Natural killer cell treated with Interleukin-12 subunit alpha and Interleukin-12 subunit beta and Interleukin-15 and Interleukin-18, amount 100 ng/mL, for 72 hours (primary cell): ENCODE measurements around the gene ADAMTS2. TPM values are rescaled to one million over a fixed set of nuclear protein-coding genes. Genes with fewer than 3 reads are reported as not detected.
A peak's percentile ranks its signal among the peaks of the same experiment; 100 is the strongest.

Experiments used
- ATAC-seq, 2 donors: fragments of 150-1000 bp; cut with Tn5 transposase in 1 of 2; sonication (Bioruptor Pico), chemical (Tn5 transposase) in 1 of 2; 2 replicates each; pipeline ENCODE4 v1.10.0; 2021
- DNase-seq: peaks from one replicate; pipeline ENCODE4 v3.0.0; 2022; ENCODE audit warnings: low spot score
- H3K27ac Mint-ChIP-seq, 2 donors: 1 replicate in 1 of 2; 2 replicates in 1 of 2; pipeline ENCODE4 v1.8.0; 2022; ENCODE audit warnings: mixed read lengths in 2 of 2, mild to moderate bottlenecking in 1 of 2, moderate library complexity in 1 of 2
- H3K27me3 Mint-ChIP-seq, 2 donors: 1 replicate in 1 of 2; 2 replicates in 1 of 2; pipeline ENCODE4 v1.8.0; 2022; ENCODE audit warnings: mixed read lengths in 2 of 2
- H3K36me3 Mint-ChIP-seq: one replicate; pipeline ENCODE4 v1.8.0; 2022; ENCODE audit warnings: mixed read lengths
- H3K4me1 Mint-ChIP-seq, 2 donors: 1 replicate in 1 of 2; 2 replicates in 1 of 2; pipeline ENCODE4 v1.8.0; 2022; ENCODE audit warnings: low read depth in 2 of 2, mixed read lengths in 2 of 2, mild to moderate bottlenecking in 1 of 2
- H3K4me3 Mint-ChIP-seq: one replicate; pipeline ENCODE4 v1.8.0; 2022; ENCODE audit warnings: mixed read lengths
- H3K9me3 Mint-ChIP-seq: 2 replicates; pipeline ENCODE4 v1.8.0; 2022; ENCODE audit warnings: mixed read lengths
- total RNA-seq, 2 donors: library from RNA; stranded (reverse); gene quantifications; one replicate each; pipeline ENCODE4 v1.2.3, GENCODE V29; 2022

Gene ADAMTS2
- total RNA-seq, 2 donors from 2014 or later: not detected

- peaks cover 4% of the 10 kb centered on the region for H3K9me3 Mint-ChIP-seq
- H3K27me3 Mint-ChIP-seq: peaks cover 0 to 1% of the 10 kb centered on the region in 2 donors
- peaks cover 0 to 4% of the 10 kb centered on the region in 2 donors for H3K4me1 Mint-ChIP-seq
- no peak overlapping the region for H3K4me3 Mint-ChIP-seq
- no peak for DNase-seq
- no peaks in the 10 kb centered on the region for H3K36me3 Mint-ChIP-seq
- ATAC-seq: peak in 1 of 2 donors; percentile 6
- no peak overlapping the region for H3K27ac Mint-ChIP-seq
These were observed 180.6 kb downstream of the ADAMTS2 start for GRCh38 chr5:179164331-179165311.

- Mint-ChIP-seq H3K27ac (no peak overlapping the region), H3K4me3 (no peak overlapping the region), H3K9me3 (peaks cover 4% of the 10 kb centered on the region), H3K27me3 (peaks cover 0 to under 1% of the 10 kb centered on the region in 2 donors), H3K4me1 (peaks cover 0 to 4% of the 10 kb centered on the region in 2 donors), H3K36me3 (no peaks in the 10 kb centered on the region)
- ATAC-seq: no peak
- DNase-seq: no peak
These were observed 181.8 kb downstream of the ADAMTS2 start for GRCh38 chr5:179163236-179164155.

GRCh38 chr5:179162351-179163235, 182.7 kb downstream of the ADAMTS2 start:
- H3K4me1 Mint-ChIP-seq: peaks cover 0 to 3% of the 10 kb centered on the region in 2 donors
- no peak overlapping the region for H3K27ac Mint-ChIP-seq
- ATAC-seq: no peak
- no peaks in the 10 kb centered on the region for H3K36me3 Mint-ChIP-seq
- H3K27me3 Mint-ChIP-seq: peaks cover 0 to 5% of the 10 kb centered on the region in 2 donors
- no peak overlapping the region for H3K4me3 Mint-ChIP-seq
- H3K9me3 Mint-ChIP-seq: peaks cover 4% of the 10 kb centered on the region
- no peak for DNase-seq

GRCh38 chr5:179161901-179162300, 183.4 kb downstream of the ADAMTS2 start:
- DNase-seq (no peak), ATAC-seq (no peak)
- peaks cover 0 to 2% of the 10 kb centered on the region in 2 donors for H3K4me1 Mint-ChIP-seq
- H3K9me3 Mint-ChIP-seq: peaks cover 4% of the 10 kb centered on the region
- peaks cover 0 to 5% of the 10 kb centered on the region in 2 donors for H3K27me3 Mint-ChIP-seq
- H3K4me3 Mint-ChIP-seq: no peak overlapping the region
- H3K36me3 Mint-ChIP-seq: no peaks in the 10 kb centered on the region
- no peak overlapping the region for H3K27ac Mint-ChIP-seq

- H3K36me3 Mint-ChIP-seq: no peaks in the 10 kb centered on the region
- no peak overlapping the region for H3K27ac Mint-ChIP-seq
- H3K9me3 Mint-ChIP-seq: peaks cover 4% of the 10 kb centered on the region
- H3K27me3 Mint-ChIP-seq: peaks cover 0 to 5% of the 10 kb centered on the region in 2 donors
- peaks cover 0 to 2% of the 10 kb centered on the region in 2 donors for H3K4me1 Mint-ChIP-seq
- DNase-seq (no peak), ATAC-seq (no peak)
- H3K4me3 Mint-ChIP-seq: no peak overlapping the region
These were observed 184.7 kb downstream of the ADAMTS2 start for GRCh38 chr5:179160584-179160983.

GRCh38 chr5:179158556-179158955, 186.7 kb downstream of the ADAMTS2 start:
- Mint-ChIP-seq H3K36me3 (no peaks in the 10 kb centered on the region), H3K4me1 (peaks cover 0 to 2% of the 10 kb centered on the region in 2 donors), H3K4me3 (no peak overlapping the region), H3K9me3 (peaks cover 4% of the 10 kb centered on the region), H3K27me3 (peaks cover 0 to 5% of the 10 kb centered on the region in 2 donors), H3K27ac (no peak overlapping the region)
- DNase-seq (no peak), ATAC-seq (no peak)

GRCh38 chr5:179154991-179155955, 190.0 kb downstream of the ADAMTS2 start:
- ATAC-seq (peak in 1 of 2 donors; percentile 30), DNase-seq (no peak)
- no peaks in the 10 kb centered on the region for H3K4me1 Mint-ChIP-seq
- H3K36me3 Mint-ChIP-seq: no peaks in the 10 kb centered on the region
- peaks cover 0 to 5% of the 10 kb centered on the region in 2 donors for H3K27me3 Mint-ChIP-seq
- H3K4me3 Mint-ChIP-seq: no peak overlapping the region
- H3K27ac Mint-ChIP-seq: no peak overlapping the region
- no peaks in the 10 kb centered on the region for H3K9me3 Mint-ChIP-seq

GRCh38 chr5:179154346-179154990, 190.8 kb downstream of the ADAMTS2 start:
- Mint-ChIP-seq H3K4me1 (no peaks in the 10 kb centered on the region), H3K9me3 (no peaks in the 10 kb centered on the region), H3K4me3 (no peak overlapping the region), H3K27ac (no peak overlapping the region), H3K36me3 (no peaks in the 10 kb centered on the region), H3K27me3 (peaks cover 0 to 5% of the 10 kb centered on the region in 2 donors)
- DNase-seq: no peak
- peak in 1 of 2 donors; percentile 12 for ATAC-seq

GRCh38 chr5:179153921-179154345, 191.3 kb downstream of the ADAMTS2 start:
- Mint-ChIP-seq H3K27me3 (peaks cover 0 to 5% of the 10 kb centered on the region in 2 donors), H3K4me1 (no peaks in the 10 kb centered on the region), H3K4me3 (no peak overlapping the region), H3K9me3 (no peaks in the 10 kb centered on the region), H3K27ac (no peak overlapping the region), H3K36me3 (no peaks in the 10 kb centered on the region)
- ATAC-seq (no peak), DNase-seq (peak; percentile 37)

- Mint-ChIP-seq H3K27ac (no peak overlapping the region), H3K36me3 (no peaks in the 10 kb centered on the region), H3K4me3 (no peak overlapping the region), H3K9me3 (no peaks in the 10 kb centered on the region), H3K27me3 (peaks cover 0 to 4% of the 10 kb centered on the region in 2 donors), H3K4me1 (no peaks in the 10 kb centered on the region)
- DNase-seq: peak; percentile 54
- no peak for ATAC-seq
These were observed 191.8 kb downstream of the ADAMTS2 start for GRCh38 chr5:179153341-179153901.

GRCh38 chr5:179152941-179153340, 192.3 kb downstream of the ADAMTS2 start:
- ATAC-seq (no peak), DNase-seq (peak; percentile 39)
- no peak overlapping the region for H3K27ac Mint-ChIP-seq
- H3K4me3 Mint-ChIP-seq: no peak overlapping the region
- H3K4me1 Mint-ChIP-seq: no peaks in the 10 kb centered on the region
- no peaks in the 10 kb centered on the region for H3K36me3 Mint-ChIP-seq
- no peaks in the 10 kb centered on the region for H3K27me3 Mint-ChIP-seq
- no peaks in the 10 kb centered on the region for H3K9me3 Mint-ChIP-seq
